HG02588 (cell line): ENCODE measurements around the gene NRDC.

ENCODE experiments used
- ATAC-seq: cut with Tn5 transposase; IDR thresholded peaks from one replicate; pipeline ENCODE4 v1.9.1; 2021; ENCODE audit warnings: mild to moderate bottlenecking, moderate library complexity; ENCODE audit not compliant: unreplicated experiment

NRDC gene

DNA sequence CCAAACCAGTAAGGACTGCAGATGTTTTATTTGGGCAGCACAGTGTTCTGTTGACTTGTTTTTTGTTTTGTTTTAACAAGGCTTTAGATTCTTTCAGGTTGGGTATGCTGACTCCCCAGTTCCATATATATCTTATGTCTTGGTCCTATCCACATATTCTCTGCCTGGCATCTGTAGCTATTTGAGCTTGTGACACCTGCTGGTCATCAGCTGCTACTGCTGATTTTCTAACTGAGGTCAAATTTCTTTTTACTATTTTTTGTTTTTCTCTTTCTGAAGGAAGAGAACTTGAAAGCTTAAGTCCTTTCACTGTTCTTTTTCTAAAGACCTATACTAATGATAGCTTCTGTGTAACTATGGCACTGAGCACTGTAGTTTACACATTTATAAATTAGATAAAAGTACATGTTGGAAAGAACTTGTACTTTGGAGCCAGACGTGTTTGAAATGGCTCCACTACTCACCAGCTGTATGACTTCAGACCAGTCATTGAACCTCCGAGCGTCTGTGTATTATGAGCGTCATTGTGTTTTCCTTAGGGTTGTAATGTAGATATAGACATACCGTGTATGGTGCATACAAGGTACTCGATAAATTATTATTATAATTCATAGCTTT, 109.4 kb downstream of the NRDC start:
- no peak for ATAC-seq

GRCh38 chr1:51761351-51761750, 117.2 kb downstream of the NRDC start:
- no peak for ATAC-seq

DNA sequence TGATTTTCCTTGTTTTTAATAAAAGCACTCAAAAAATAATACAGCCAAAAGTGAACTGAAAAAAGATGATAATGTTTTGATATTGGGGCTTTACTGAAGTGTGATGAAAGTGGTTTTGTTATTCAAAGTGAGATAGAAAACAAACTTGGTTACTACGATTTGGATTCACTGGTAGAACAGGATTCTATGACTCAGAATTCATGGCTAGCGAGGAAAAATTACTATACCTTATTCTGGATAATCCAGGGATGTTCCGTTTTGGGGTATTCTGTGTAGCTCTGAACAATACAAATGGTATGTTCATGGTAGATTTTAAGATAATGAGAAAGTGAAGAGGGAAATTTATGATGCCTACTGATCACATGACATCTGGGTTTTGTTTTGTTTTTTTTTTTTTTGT, 117.7 kb downstream of the NRDC start:
- ATAC-seq = no peak

- no peak for ATAC-seq
These were observed 120.2 kb downstream of the NRDC start for GRCh38 chr1:51758310-51758709.

DNA sequence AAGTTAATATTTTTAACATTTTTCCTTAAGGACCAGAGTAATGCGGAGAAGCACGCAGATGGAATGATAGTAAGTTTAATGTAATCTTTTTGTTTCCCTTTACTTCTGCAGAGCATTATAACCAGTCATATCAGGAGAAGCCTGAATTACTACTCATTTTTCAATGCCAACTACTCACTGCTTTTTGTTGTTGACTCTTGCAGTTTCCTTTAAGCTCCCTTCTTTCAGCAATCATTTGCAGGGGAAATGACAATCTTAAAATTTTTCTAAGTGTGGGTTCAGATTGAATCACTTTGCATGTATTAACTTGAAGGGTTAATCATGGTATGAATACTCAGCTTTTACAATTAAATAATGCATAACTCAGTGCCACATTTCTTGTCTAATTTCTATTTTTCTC, 122.2 kb downstream of the NRDC start:
- ATAC-seq = no peak

- no peak for ATAC-seq
These were observed 123.1 kb downstream of the NRDC start for GRCh38 chr1:51755437-51755836.

DNA sequence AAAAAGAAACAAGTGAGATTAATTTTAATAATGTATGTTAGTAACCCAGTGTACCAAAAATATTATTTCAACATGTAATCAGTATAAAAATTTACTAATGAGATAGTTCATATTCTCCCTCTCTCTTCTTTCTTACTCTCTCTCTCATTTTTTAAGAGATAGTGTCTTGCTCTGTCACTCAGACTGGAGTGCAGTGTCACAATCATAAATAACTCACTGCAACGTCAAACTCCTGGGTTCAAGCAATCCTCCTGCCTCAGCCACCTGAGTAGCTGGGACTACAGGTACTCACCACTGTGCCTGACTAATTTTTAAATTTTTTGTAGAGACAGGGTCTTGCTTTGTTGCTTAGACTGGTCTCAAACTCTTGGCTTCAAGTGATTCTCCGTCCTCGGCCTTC, 123.9 kb downstream of the NRDC start:
- no peak for ATAC-seq

DNA sequence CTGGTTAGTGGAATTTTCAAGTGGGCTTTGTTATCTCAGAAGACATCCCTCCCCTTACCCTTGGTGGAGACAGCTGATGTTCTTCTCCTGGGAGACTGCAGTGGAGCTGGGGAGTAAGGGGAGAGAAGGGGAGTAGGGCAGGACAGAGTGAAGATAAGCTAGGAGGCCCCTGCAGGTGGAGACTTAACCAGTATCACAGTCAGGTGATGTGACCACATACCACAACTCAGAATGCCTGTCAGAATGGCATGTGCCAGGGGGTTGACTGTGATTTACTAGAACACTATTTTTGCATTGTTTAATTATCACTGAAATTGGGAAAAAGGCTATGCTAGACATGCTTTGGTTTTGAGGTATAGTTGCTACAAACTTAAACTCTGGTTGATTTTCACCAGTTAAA, 124.6 kb downstream of the NRDC start:
- ATAC-seq = no peak

DNA sequence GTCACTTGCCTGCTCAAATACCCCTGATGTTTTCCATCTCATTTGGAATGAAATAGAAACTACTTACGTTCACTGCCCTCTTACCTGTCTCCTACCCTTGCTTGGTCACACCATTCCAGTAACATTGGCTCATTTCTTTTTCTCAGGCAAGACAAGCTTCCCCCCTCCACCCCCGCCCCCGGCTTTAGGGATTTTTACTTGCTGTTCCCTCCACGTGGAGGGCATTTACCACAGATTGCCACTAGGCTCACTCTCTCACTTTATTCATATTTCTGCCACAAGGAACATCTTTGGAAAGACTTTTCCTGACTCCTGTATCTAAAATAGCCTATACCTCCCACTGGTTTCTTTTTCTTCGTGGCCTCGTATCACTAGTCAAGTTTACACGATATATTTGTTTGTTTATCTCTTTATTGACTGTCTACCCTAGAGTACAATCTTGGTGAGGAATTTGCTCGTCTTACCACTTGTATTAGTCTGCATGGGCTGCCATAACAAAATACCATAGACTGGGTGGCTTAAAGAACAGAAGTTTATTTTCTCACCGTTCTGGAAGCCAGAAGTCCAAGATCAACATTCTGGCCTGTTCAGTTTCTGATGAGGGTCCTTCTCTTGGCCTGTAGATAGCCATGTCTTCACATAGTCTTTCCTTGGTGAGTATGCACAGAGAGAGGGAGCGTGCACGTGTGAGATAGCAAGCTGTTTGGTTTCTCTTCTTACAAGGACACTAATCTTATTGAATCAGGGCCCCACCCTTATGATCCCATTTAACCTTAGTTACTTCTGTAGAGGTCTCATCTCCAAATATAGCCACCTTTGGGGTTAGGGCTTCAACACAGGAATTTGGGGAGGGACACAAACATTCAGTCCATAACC, 126.2 kb downstream of the NRDC start:
- ATAC-seq = no peak

GRCh38 chr1:51750729-51751128, 127.8 kb downstream of the NRDC start:
- ATAC-seq = no peak

- ATAC-seq = no peak
These were observed 128.3 kb downstream of the NRDC start for GRCh38 chr1:51750218-51750617.

GRCh38 chr1:51749151-51749550, 129.4 kb downstream of the NRDC start:
- no peak for ATAC-seq

GRCh38 chr1:51745304-51745570, 133.3 kb downstream of the NRDC start:
- no peak for ATAC-seq

- ATAC-seq = no peak
These were observed 133.8 kb downstream of the NRDC start for GRCh38 chr1:51744506-51745303.

GRCh38 chr1:51741121-51741681, 137.3 kb downstream of the NRDC start:
- ATAC-seq = no peak

DNA sequence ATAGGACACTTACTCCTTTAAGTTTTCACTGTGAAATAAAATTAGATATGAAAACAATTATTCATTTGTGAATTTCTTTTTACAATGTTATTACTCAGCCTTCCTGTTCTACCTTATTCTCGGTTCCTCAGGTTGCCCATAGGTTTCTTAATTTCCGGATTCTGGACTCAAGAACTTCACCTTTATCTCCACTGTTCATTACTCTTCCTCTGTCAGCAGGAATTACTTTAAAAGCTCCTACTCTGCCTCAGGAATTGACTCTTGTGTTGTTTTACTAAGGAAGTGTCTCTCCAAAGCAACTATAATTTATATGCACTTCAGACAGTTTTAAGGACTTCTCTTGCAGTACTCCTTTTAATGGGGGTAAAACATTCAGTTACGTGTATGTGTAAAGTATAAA, 137.9 kb downstream of the NRDC start:
- no peak for ATAC-seq
